Measurements from ENCODE around the gene PSMB3. TPM values are rescaled to one million over a fixed set of nuclear protein-coding genes. Genes with fewer than 3 reads are reported as not detected.

PSMB3 gene
- total RNA-seq, 2 donors from 2014 or later: 68.2 to 99.2 TPM

GRCh38 chr17:38719943-38720641 lies 32.4 kb upstream of the PSMB3 start:
- Histone ChIP-seq H3K36me3 (replicated peaks in 1 of 2; ENCODE audit: insufficient read depth in 1 of 2, low read depth in 2 of 2) (peaks cover 0 to 6% of the 10 kb centered on the region in 2 donors), H3K9me3 (no peaks in the 10 kb centered on the region), H3K27me3 (no peaks in the 10 kb centered on the region), H3K27ac (no peak overlapping the region), H3K4me1 (peaks cover 11% of the 10 kb centered on the region), H3K4me3 (no peak overlapping the region)
- DNase-seq: no peak
- no peak for TF ChIP-seq CTCF (IDR thresholded peaks at IDR 0.05)
- no peak for TF ChIP-seq POLR2A (IDR thresholded peaks at IDR 0.05)
- no peak for ATAC-seq
- intact Hi-C loops (cut with DNase I): no loop called here
- 73 to 78% methylated on average over 27 to 34 of the region's 39 CpGs for WGBS, 2 donors

GRCh38 chr17:38720941-38721340 lies 31.6 kb upstream of the PSMB3 start:
- Histone ChIP-seq H3K27ac (no peak overlapping the region), H3K36me3 (replicated peaks in 1 of 2; ENCODE audit: insufficient read depth in 1 of 2, low read depth in 2 of 2) (peaks cover 0 to 3% of the 10 kb centered on the region in 2 donors), H3K27me3 (no peaks in the 10 kb centered on the region), H3K4me1 (peaks cover 11% of the 10 kb centered on the region), H3K4me3 (no peak overlapping the region), H3K9me3 (no peaks in the 10 kb centered on the region)
- DNase-seq (no peak), ATAC-seq (no peak)
- intact Hi-C loops (cut with DNase I): no loop called here
- WGBS, 2 donors: 80 to 84% methylated on average over 6 of the region's 6 CpGs
- no peak for TF ChIP-seq POLR2A (IDR thresholded peaks at IDR 0.05)
- no peak for TF ChIP-seq CTCF (IDR thresholded peaks at IDR 0.05)

GRCh38 chr17:38721802-38722201 lies 30.7 kb upstream of the PSMB3 start:
- ATAC-seq: no peak
- Histone ChIP-seq H3K9me3 (no peaks in the 10 kb centered on the region), H3K4me3 (no peak overlapping the region), H3K27me3 (no peaks in the 10 kb centered on the region), H3K27ac (no peak overlapping the region), H3K4me1 (peaks cover 11% of the 10 kb centered on the region), H3K36me3 (replicated peaks in 1 of 2; ENCODE audit: insufficient read depth in 1 of 2, low read depth in 2 of 2) (peaks cover 0 to 3% of the 10 kb centered on the region in 2 donors)
- TF ChIP-seq CTCF (IDR thresholded peaks at IDR 0.05) (no peak), POLR2A (IDR thresholded peaks at IDR 0.05) (no peak)
- WGBS, 2 donors: 91% methylated on average over 16 of the region's 16 CpGs; no CpG with 5 or more reads in 1 of the 2 donors
- DNase-seq: no peak
- intact Hi-C loops (cut with DNase I): no loop called here

GRCh38 chr17:38724337-38724988 lies 28.1 kb upstream of the PSMB3 start:
- peaks cover 0 to 3% of the 10 kb centered on the region in 2 donors for H3K36me3 ChIP-seq (replicated peaks in 1 of 2; ENCODE audit: insufficient read depth in 1 of 2, low read depth in 2 of 2)
- ATAC-seq (no peak), DNase-seq (peak in 3 of 4 donors; percentile 67 to 78 (median 78))
- H3K27me3 ChIP-seq: no peaks in the 10 kb centered on the region
- TF ChIP-seq CTCF (IDR thresholded peaks at IDR 0.05) (no peak), POLR2A (IDR thresholded peaks at IDR 0.05) (no peak)
- WGBS, 2 donors: 54 to 80% methylated on average over 2 to 15 of the region's 16 CpGs
- H3K9me3 ChIP-seq: no peaks in the 10 kb centered on the region
- no peak overlapping the region for H3K4me3 ChIP-seq
- peaks cover 6% of the 10 kb centered on the region for H3K4me1 ChIP-seq
- intact Hi-C loops (cut with DNase I): no loop called here
- H3K27ac ChIP-seq: no peak overlapping the region
